Upper lobe of left lung (tissue), 6 donors: ENCODE data around the gene NID2. TPM values are rescaled to one million over a fixed set of nuclear protein-coding genes. Genes with fewer than 3 reads are reported as not detected.

ENCODE experiments used
- ATAC-seq, 2 donors: fragments of 200-7000 bp; cut with Tn5 transposase; one replicate each; pipeline ENCODE4 v1.9.1; 2022; ENCODE audit warnings: mild to moderate bottlenecking in 2 of 2, moderate library complexity in 2 of 2; ENCODE audit not compliant: low FRiP score in 2 of 2
- DNase-seq, 2 donors: peaks; one replicate each; pipeline ENCODE4 v3.0.0-alpha.2; 2019 to 2020
- H3K27ac ChIP-seq, 4 donors: fragments of 200-600 bp; sonication (generic); one replicate each; pipeline ENCODE4 v1.5.1; 2016 to 2019
- H3K27me3 ChIP-seq, 4 donors: fragments of 200-600 bp; sonication (generic); one replicate each; pipeline ENCODE4 v1.5.1; 2017 to 2019
- H3K36me3 ChIP-seq, 4 donors: fragments of 200-600 bp; sonication (generic); one replicate each; pipeline ENCODE4 v1.5.1; 2016 to 2019
- H3K4me1 ChIP-seq, 4 donors: fragments of 200-600 bp; sonication (generic); one replicate each; pipeline ENCODE4 v1.5.1; 2018 to 2019
- H3K4me3 ChIP-seq, 4 donors: fragments of 200-600 bp; sonication (generic); one replicate each; pipeline ENCODE4 v1.5.1; 2017 to 2019; ENCODE audit warnings: mild to moderate bottlenecking in 2 of 4, moderate library complexity in 1 of 4
- H3K9me3 ChIP-seq, 4 donors: fragments of 200-600 bp; sonication (generic); one replicate each; pipeline ENCODE4 v1.5.1; 2018 to 2019
- EP300 ChIP-seq, 4 donors: sonication (generic); formaldehyde crosslinking; IDR thresholded peaks; one replicate each; pipeline ENCODE4 v1.5.1; 2017; ENCODE audit warnings: antibody characterized with exemption in 4 of 4, control low read depth in 2 of 4
- POLR2A ChIP-seq, 4 donors: fragments of 450-650 bp; IDR thresholded peaks; one replicate each; pipeline ENCODE4 v1.5.1; 2016 to 2017; ENCODE audit warnings: antibody characterized with exemption in 4 of 4, mild to moderate bottlenecking in 2 of 4
- POLR2AphosphoS5 ChIP-seq, 2 donors: sonication (generic); formaldehyde crosslinking; IDR thresholded peaks; one replicate each; pipeline ENCODE4 v1.5.1; 2017; ENCODE audit warnings: antibody characterized with exemption in 2 of 2
- WGBS, 2 donors: methylation state at CpG; one replicate each; pipeline ENCODE4 v1.1.5; 2017 to 2018; 5-methylcytosine and 5-hydroxymethylcytosine counted together
- total RNA-seq, 6 donors: library from RNA; depleted of rRNA in 4 of 6; stranded (reverse); fragments of >200 nt in 4 of 6; gene quantifications; one replicate each; pipeline versions ENCODE4 v1.1.0 to v1.2.1, GENCODE V29; 2016 to 2021
- TF ChIP-seq, protein P1 (sequence below), 6 experiments: fragments of 450-650 bp in 4 of 6; fragments of 200-600 bp in 2 of 6; sonication (generic) in 2 of 6; IDR thresholded peaks; one replicate each; pipeline ENCODE4 v1.5.1; 2016 to 2019; ENCODE audit warnings: antibody characterized with exemption in 6 of 6
- donor health status: DM: no; HTN: no; CAD: no; lungs with moderate emphysema.
- donor health status: DM: no; HTN: yes; CAD: no; lungs with severe emphysema.

NID2 gene
- total RNA-seq, 6 donors from 2014 or later = 4.9 to 33.5 (median 8.3) TPM

DNA sequence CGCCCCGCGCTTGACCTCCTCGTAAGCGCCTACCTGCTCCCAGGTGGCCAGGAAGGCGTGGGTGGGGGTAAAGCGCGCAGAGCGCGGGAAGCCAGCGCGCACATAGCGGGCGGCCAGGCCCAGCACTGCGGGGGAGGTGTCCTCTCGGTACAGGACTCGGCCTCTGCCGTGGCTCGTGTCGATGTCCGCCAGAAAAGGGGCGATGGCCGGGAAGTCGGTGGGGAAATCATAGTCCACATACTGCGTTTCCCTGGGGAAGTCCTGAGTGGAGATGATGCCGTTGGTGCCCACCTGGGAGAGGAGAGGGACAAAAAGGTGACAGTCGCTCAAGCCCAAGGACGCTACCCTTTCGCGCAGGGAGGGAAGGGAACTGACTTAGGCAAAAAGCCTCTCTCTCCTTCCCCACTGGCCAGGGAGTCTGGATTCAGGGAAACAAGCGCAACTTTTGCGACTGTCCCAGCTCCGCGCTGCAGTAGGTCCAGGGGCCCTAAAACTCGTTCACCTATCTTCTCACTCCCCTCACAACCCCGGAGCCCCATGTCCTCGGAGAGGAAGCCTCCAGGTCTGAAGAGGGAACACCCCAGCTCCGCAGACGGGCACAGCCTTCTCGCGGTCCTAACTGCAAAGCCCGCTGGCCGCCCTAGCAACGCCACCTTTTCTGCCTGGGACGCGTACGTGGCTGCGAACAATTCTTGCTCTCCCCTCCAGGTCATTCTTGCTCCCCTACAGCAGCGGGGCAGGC lies 815 bp downstream of the NID2 start:
- H3K4me3 ChIP-seq = peak overlapping the region; percentile 10 to 69 (median 56)
- no peaks in the 10 kb centered on the region for H3K36me3 ChIP-seq
- H3K27ac ChIP-seq = peak overlapping the region; percentile 38 to 84 (median 71)
- peaks cover 0 to 12% (median 6%) of the 10 kb centered on the region in 4 donors for H3K27me3 ChIP-seq
- peaks cover 14 to 31% (median 26%) of the 10 kb centered on the region in 4 donors for H3K4me1 ChIP-seq
- peak in 1 of 2 donors; percentile 59 for ATAC-seq
- H3K9me3 ChIP-seq = no peaks in the 10 kb centered on the region
- peak in 1 of 2 donors; percentile 77 for DNase-seq
- TF ChIP-seq POLR2A (IDR thresholded peaks at IDR 0.05) = no peak
- TF ChIP-seq, protein P1, sequence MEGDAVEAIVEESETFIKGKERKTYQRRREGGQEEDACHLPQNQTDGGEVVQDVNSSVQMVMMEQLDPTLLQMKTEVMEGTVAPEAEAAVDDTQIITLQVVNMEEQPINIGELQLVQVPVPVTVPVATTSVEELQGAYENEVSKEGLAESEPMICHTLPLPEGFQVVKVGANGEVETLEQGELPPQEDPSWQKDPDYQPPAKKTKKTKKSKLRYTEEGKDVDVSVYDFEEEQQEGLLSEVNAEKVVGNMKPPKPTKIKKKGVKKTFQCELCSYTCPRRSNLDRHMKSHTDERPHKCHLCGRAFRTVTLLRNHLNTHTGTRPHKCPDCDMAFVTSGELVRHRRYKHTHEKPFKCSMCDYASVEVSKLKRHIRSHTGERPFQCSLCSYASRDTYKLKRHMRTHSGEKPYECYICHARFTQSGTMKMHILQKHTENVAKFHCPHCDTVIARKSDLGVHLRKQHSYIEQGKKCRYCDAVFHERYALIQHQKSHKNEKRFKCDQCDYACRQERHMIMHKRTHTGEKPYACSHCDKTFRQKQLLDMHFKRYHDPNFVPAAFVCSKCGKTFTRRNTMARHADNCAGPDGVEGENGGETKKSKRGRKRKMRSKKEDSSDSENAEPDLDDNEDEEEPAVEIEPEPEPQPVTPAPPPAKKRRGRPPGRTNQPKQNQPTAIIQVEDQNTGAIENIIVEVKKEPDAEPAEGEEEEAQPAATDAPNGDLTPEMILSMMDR (IDR thresholded peaks at IDR 0.05) = no peak
- no peak for TF ChIP-seq EP300 (IDR thresholded peaks at IDR 0.05)
- no peak for TF ChIP-seq POLR2AphosphoS5 (IDR thresholded peaks at IDR 0.05)
- 1 to 2% methylated on average over 30 to 48 of the region's 49 CpGs for WGBS, 2 donors

DNA sequence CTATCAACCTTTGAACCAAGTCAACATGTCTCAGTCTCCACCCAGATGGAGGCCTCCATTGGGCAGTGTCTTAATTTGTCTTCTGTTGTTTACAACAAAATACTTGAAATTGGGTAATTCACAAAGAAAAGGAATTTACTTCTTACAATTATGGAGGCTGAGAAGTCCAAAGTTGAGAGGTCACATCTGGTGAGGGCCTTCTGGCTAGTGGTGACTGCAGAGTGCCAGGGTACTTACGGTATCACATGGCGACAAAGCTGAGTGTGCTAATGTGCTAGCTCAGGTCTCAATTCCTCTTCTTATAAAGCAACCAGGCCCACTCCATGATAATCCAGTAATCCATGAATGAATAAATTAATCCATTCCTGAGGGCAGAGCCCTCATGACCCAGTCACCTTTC lies 4.7 kb downstream of the NID2 start:
- 96% methylated on average over 2 of the region's 2 CpGs for WGBS, 2 donors
- DNase-seq (no peak), ATAC-seq (no peak)
- Histone ChIP-seq H3K36me3 (no peaks in the 10 kb centered on the region), H3K4me1 (peaks cover 22 to 43% (median 33%) of the 10 kb centered on the region in 4 donors), H3K9me3 (no peaks in the 10 kb centered on the region), H3K27ac (no peak overlapping the region), H3K4me3 (no peak overlapping the region), H3K27me3 (peaks cover 0 to 12% (median 5%) of the 10 kb centered on the region in 4 donors)
- TF ChIP-seq EP300 (IDR thresholded peaks at IDR 0.05) (no peak), POLR2AphosphoS5 (IDR thresholded peaks at IDR 0.05) (no peak), POLR2A (IDR thresholded peaks at IDR 0.05) (no peak)
- TF ChIP-seq, protein P1 (IDR thresholded peaks at IDR 0.05) = no peak

DNA sequence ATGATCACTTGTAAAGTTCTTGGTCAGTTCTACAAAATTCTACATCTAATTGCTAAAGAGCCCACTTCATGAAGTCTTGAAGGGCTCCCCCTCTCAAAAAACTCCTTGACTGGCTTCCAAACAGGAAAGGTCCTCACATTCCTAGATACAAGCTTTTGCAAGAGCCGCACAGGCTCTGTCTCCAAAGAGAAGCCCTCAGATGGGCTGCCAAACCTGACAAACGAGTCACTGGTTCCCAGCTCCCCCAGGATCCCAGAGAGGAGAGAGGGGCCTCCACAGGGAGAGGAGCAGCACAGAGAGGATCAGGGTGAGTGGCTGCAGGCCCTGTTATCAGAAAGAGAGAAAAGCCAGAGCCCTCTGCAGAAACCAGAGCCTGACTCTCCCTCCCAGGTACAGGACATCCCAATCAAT lies 5.8 kb downstream of the NID2 start:
- DNase-seq (no peak), ATAC-seq (no peak)
- Histone ChIP-seq H3K9me3 (no peaks in the 10 kb centered on the region), H3K36me3 (no peaks in the 10 kb centered on the region), H3K27ac (no peak overlapping the region), H3K27me3 (peaks cover 0 to 11% (median 0%) of the 10 kb centered on the region in 4 donors), H3K4me3 (no peak overlapping the region), H3K4me1 (peaks cover 17 to 32% (median 25%) of the 10 kb centered on the region in 4 donors)
- TF ChIP-seq, protein P1 (IDR thresholded peaks at IDR 0.05) = no peak
- TF ChIP-seq POLR2A (IDR thresholded peaks at IDR 0.05) = no peak
- TF ChIP-seq EP300 (IDR thresholded peaks at IDR 0.05) = no peak
- no peak for TF ChIP-seq POLR2AphosphoS5 (IDR thresholded peaks at IDR 0.05)
- 20 to 24% methylated on average over 2 of the region's 2 CpGs for whole genome bisulfite sequencing, 2 donors

DNA sequence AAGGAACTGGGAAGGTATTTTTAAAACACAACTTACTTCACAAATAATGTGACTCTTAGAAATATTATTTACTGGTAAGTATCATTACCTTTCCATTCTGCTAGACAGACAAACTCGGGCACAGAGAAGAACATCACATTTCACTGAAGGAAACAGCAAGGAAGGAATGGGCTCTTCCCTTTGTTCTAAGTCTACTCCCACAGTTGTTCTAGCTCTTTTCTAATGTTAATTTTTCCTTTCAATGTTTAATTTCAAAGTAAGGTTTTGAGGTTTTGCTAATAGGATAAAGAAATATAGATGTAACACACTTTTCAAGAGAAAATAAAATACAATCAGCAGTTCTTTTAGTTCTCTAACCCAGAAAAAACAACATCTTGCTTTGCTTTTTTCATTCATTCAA lies 7.0 kb downstream of the NID2 start:
- ATAC-seq (no peak), DNase-seq (no peak)
- Histone ChIP-seq H3K27ac (no peak overlapping the region), H3K9me3 (no peaks in the 10 kb centered on the region), H3K4me3 (no peak overlapping the region), H3K36me3 (no peaks in the 10 kb centered on the region), H3K4me1 (peaks cover 9 to 23% (median 21%) of the 10 kb centered on the region in 4 donors), H3K27me3 (peaks cover 0 to 1% (median 0%) of the 10 kb centered on the region in 4 donors)
- TF ChIP-seq POLR2A (IDR thresholded peaks at IDR 0.05) = no peak
- TF ChIP-seq POLR2AphosphoS5 (IDR thresholded peaks at IDR 0.05) = no peak
- TF ChIP-seq, protein P1 (IDR thresholded peaks at IDR 0.05) = no peak
- no peak for TF ChIP-seq EP300 (IDR thresholded peaks at IDR 0.05)
- 59 to 68% methylated on average over 1 of the region's 1 CpG for WGBS, 2 donors
